A549 treated with AZD9567 at 1 μM for 4 hours (cell line): ENCODE measurements around the gene HMX3. TPM values are rescaled to one million over a fixed set of nuclear protein-coding genes. Genes with fewer than 3 reads are reported as not detected.

Experiments
- total RNA-seq: library from RNA; stranded (reverse); fragments of 200-300 nt; extraction: Qiagen RNA extraction; gene quantifications from 5 replicates; pipeline ENCODE4 v1.2.3, GENCODE V29; 2022; ENCODE audit not compliant: insufficient read depth

HMX3 gene
- total RNA-seq, result not detected in 5 replicates

GRCh38 chr10:123135415-123136141, at the start of gene HMX3:
Gene HMX3 (plus strand): TSS chr10:123135970. CDS start chr10:123136051, 81 bp downstream.

DNA sequence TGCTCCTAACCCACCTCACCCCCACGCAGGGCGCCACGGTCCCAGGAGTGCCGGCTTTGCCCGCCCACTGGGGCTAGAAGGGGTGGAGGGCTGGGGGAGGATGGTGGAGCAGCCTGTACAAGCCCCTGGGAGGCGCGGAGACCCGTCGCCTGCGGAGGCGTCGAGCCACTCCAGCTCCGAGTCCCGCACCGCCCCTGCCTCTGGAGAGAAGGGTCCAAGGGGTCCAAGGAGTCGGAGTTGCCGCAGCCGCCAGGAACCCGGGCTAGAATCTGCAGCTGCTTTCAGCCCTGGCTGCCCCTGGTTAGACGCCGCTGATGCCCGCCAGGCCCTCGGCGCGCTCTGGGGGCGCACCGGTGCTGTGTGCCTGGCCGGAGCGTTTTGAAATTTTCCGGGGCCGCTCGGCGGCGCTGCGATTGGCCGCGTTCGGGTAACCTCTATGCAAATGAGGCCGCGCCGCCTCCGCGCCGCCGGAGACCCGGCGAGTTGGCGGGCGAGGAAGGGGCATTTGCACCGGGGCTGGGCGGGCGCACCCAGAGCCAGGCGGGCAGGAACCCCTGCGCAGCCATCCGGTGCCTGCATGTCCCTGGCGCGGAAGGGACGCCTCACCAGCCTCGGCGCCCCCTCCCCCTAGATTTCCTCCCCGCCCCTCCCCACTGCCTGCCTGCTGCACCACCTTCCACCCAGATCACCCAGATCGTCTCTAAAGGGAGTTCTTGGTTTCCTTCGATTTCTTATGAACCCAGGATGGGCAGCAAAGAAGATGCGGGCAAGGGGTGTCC, 12.1 kb downstream of the HMX3 start, which contains the start of gene HMX2:
Gene HMX2 (plus strand): TSS at position 502 of the 779 bp plus-strand sequence. CDS start 243 bp downstream, at position 745.

GRCh38 chr10:123154092-123154710, 18.4 kb downstream of the HMX3 start, which contains the start of gene BUB3:
Gene BUB3 (plus strand): TSS chr10:123154402. CDS start chr10:123154918, 516 bp downstream.

Other genes starting within 250 kb of the HMX3 start
- not detected in 5 replicates for gene FAM24A, start 225.4 kb upstream of the HMX3 start, total RNA-seq
- gene C10orf88, start 181.7 kb upstream of the HMX3 start, total RNA-seq, result 6.7 to 18.5 TPM (median 8.6 TPM) in 5 replicates
- 2.8 to 5.8 TPM (median 4.6 TPM) in 5 replicates for gene PSTK, start 155.6 kb upstream of the HMX3 start, total RNA-seq
- gene IKZF5, start 127.2 kb upstream of the HMX3 start, total RNA-seq, result 5.1 to 10.0 TPM (median 7.1 TPM) in 5 replicates
- gene ACADSB, start 127.0 kb upstream of the HMX3 start, total RNA-seq, result 7.6 to 9.5 TPM (median 8.3 TPM) in 5 replicates
- 0.06 to 0.17 TPM (median 0.12 TPM) in 4 of 5 replicates, not detected in the other for gene HMX2, start 12.2 kb downstream of the HMX3 start, total RNA-seq
- 163 to 238 TPM (median 176 TPM) in 5 replicates for gene BUB3, start 18.4 kb downstream of the HMX3 start, total RNA-seq